Nucleus accumbens (tissue), 56 donors: ENCODE data around the gene LIF.

ENCODE experiments used
- DNase-seq, 56 donors: peaks; one replicate each; lab custom pipeline; 2025; lab: John Stamatoyannopoulos, UW

The LIF gene

GRCh38 chr22:30285176-30285845, 38.8 kb upstream of the LIF start:
- DNase-seq, result no peak

- DNase-seq, result no peak
Measured at GRCh38 chr22:30284666-30285065, 38.1 kb upstream of the LIF start.

- DNase-seq, result no peak
Measured at GRCh38 chr22:30284172-30284571, 37.6 kb upstream of the LIF start.

- DNase-seq, result no peak
Measured at GRCh38 chr22:30283342-30283741, 36.8 kb upstream of the LIF start.

- no peak for DNase-seq
Measured at GRCh38 chr22:30282616-30283046, 36.1 kb upstream of the LIF start.

- no peak for DNase-seq
Measured at GRCh38 chr22:30280505-30280904, 33.9 kb upstream of the LIF start.

- no peak for DNase-seq
Measured at GRCh38 chr22:30279932-30280331, 33.4 kb upstream of the LIF start.

- peak in 7 of 56 donors; percentile 10 to 39 (median 14) for DNase-seq
Measured at GRCh38 chr22:30279046-30279788, 32.7 kb upstream of the LIF start.

GRCh38 chr22:30277547-30278344, 31.2 kb upstream of the LIF start:
- peak in 19 of 56 donors; percentile 9 to 59 (median 30) for DNase-seq

- DNase-seq, result no peak
Measured at GRCh38 chr22:30276039-30276438, 29.5 kb upstream of the LIF start.

- no peak for DNase-seq
Measured at GRCh38 chr22:30275625-30276024, 29.1 kb upstream of the LIF start.

- DNase-seq, result no peak
Measured at GRCh38 chr22:30274437-30274812, 27.9 kb upstream of the LIF start.

- DNase-seq, result peak in 6 of 56 donors; percentile 7 to 31 (median 12)
Measured at GRCh38 chr22:30273711-30274436, 27.3 kb upstream of the LIF start.

- DNase-seq, result peak in 1 of 56 donors; percentile 13
Measured at GRCh38 chr22:30272781-30273601, 26.4 kb upstream of the LIF start.

GRCh38 chr22:30270832-30271231, 24.3 kb upstream of the LIF start:
- DNase-seq, result peak in 33 of 56 donors; percentile 2 to 65 (median 31)

GRCh38 chr22:30268331-30268730, 21.8 kb upstream of the LIF start:
- DNase-seq, result no peak

- DNase-seq, result peak in 1 of 56 donors; percentile 14
Measured at GRCh38 chr22:30267382-30268302, 21.1 kb upstream of the LIF start.
